ENCODE data around the gene RAPGEF2.

DNA sequence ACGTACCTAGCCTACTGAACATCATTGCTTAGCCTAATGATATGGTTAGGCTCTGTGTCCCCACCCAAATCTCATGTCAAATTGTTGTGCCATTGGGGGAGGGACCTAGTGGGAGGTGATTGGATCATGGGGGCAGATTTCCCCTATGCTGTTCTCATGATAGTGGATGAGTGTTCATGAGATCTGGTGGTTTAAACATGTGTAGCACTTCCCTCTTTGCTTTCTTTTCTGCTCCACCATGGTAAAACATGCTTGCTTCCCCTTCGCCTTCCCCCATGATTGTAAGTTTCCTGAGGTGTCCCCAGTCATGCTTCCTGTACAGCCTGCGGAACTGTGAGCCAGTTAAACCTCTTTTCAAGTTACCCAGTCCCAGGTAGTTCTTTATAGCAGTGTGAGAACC is 102.6 kb downstream of the RAPGEF2 start:
- TF ChIP-seq CTCF (optimal IDR thresholded peaks at IDR 0.05 in 1 of 3, IDR thresholded peaks at IDR 0.05 in 1 of 3, conservative IDR thresholded peaks at IDR 0.05 in 1 of 3; ENCODE audit: extremely low read depth in 1 of 3, insufficient read depth in 2 of 3, low read length in 3 of 3) (no peak), EZH2 (IDR thresholded peaks at IDR 0.05; ENCODE audit: low read length) (no peak)

Data from keratinocyte (primary cell).